HEK293T (cell line): Measurements from ENCODE around the gene UPF3B.

Experiments used
- FOXA1 ChIP-seq: fragments of 450-650 bp; IDR thresholded peaks from 2 replicates; pipeline ENCODE4 v1.6.1; 2016; ENCODE audit warnings: mild to moderate bottlenecking
- L3MBTL2 ChIP-seq: fragments of 450-650 bp; conservative IDR thresholded peaks from 2 replicates; pipeline ENCODE4 v1.6.1; 2016; ENCODE audit warnings: mild to moderate bottlenecking
- LEF1 ChIP-seq: fragments of 450-650 bp; IDR thresholded peaks from 2 replicates; pipeline ENCODE4 v1.6.1; 2017; ENCODE audit warnings: mild to moderate bottlenecking, borderline replicate concordance
- SP1 ChIP-seq: fragments of 450-650 bp; IDR thresholded peaks from 2 replicates; pipeline ENCODE4 v1.6.1; 2017
- SUZ12 ChIP-seq: fragments of 450-650 bp; IDR thresholded peaks from 2 replicates; pipeline ENCODE4 v1.6.1; 2016; ENCODE audit warnings: mild to moderate bottlenecking
- TARDBP ChIP-seq: fragments of 450-650 bp; IDR thresholded peaks from 2 replicates; pipeline ENCODE4 v1.6.1; 2016

- TF ChIP-seq LEF1: no peak
- TF ChIP-seq TARDBP: no peak
- no peak for TF ChIP-seq FOXA1
- no peak for TF ChIP-seq SP1
- no peak for TF ChIP-seq L3MBTL2
- TF ChIP-seq SUZ12: no peak
These were observed 43.5 kb downstream of the UPF3B start for GRCh38 chrX:119809185-119809666.
